Mucosa of rectum (tissue), 2 donors: ENCODE data around the gene TRAF3.
"Not testable (repeated sequence)": the region's sequence is repeated elsewhere in the genome, so short reads cannot be mapped to it uniquely, and the experiment has no call there.

Source experiments
- H3K27ac ChIP-seq, 2 donors: one replicate each; pipeline ENCODE4 v1.7.0; 2013; ENCODE audit warnings: inconsistent platforms in 2 of 2, low read depth in 2 of 2, low read length in 2 of 2
- H3K27me3 ChIP-seq, 2 donors: one replicate each; pipeline ENCODE4 v1.7.0; 2013; ENCODE audit warnings: low read length in 2 of 2; ENCODE audit not compliant: control insufficient read depth in 2 of 2, insufficient read depth in 2 of 2
- H3K36me3 ChIP-seq, 2 donors: one replicate each; pipeline ENCODE4 v1.7.0; 2013; ENCODE audit warnings: low read length in 2 of 2; ENCODE audit not compliant: control insufficient read depth in 2 of 2, insufficient read depth in 2 of 2
- H3K4me1 ChIP-seq, 2 donors: one replicate each; pipeline ENCODE4 v1.7.0; 2013; ENCODE audit warnings: low read length in 2 of 2, mild to moderate bottlenecking in 1 of 2; ENCODE audit not compliant: control insufficient read depth in 2 of 2, insufficient read depth in 2 of 2
- H3K4me3 ChIP-seq, 2 donors: one replicate each; pipeline ENCODE4 v1.7.0; 2013; ENCODE audit warnings: low read length in 2 of 2
- H3K9ac ChIP-seq, 2 donors: one replicate each; pipeline ENCODE4 v1.7.0; 2013; ENCODE audit warnings: low read length in 2 of 2, low read depth in 1 of 2, mild to moderate bottlenecking in 1 of 2
- H3K9me3 ChIP-seq, 2 donors: one replicate each; pipeline ENCODE4 v1.7.0; 2013; ENCODE audit warnings: low read length in 2 of 2; ENCODE audit not compliant: control insufficient read depth in 2 of 2
- donor health status: healthy.
- donor health status: Normal muscosa, but diverticular disease.

TRAF3 gene

DNA sequence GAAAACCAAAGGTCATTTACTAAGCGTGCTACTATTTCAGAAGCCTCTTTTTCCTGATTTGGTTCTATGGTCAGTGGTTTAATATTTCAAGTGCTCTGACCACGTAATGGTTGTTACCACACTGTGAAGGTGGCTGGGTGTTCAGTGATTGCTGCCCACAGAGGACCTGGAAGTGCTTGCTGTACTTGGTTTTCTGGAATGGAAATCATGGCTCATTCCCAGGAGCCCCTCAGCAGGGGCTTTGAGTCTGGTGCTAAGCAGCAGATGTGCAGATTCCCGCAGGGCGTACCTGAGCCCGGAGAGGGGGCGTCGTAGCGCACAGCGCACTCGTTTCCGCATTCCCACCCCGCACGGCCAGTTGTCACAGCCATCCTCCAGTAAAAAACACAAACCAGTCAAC lies 50.5 kb downstream of the TRAF3 start:
- H3K4me1 ChIP-seq, result no peaks in the 10 kb centered on the region
- H3K4me3 ChIP-seq, result peak overlapping the region; percentile 25 to 38

GRCh38 chr14:102828151-102828550 lies 50.9 kb downstream of the TRAF3 start:
- peak overlapping the region in 1 of 2 donors; percentile 20 for H3K9ac ChIP-seq
- peak overlapping the region in 1 of 2 donors; percentile 38 for H3K4me3 ChIP-seq
- H3K9me3 ChIP-seq, result no peaks in the 10 kb centered on the region
- no peaks in the 10 kb centered on the region for H3K27me3 ChIP-seq
- H3K27ac ChIP-seq, result no peak overlapping the region
- peaks cover 4 to 18% of the 10 kb centered on the region in 2 donors for H3K36me3 ChIP-seq
- H3K4me1 ChIP-seq, result no peaks in the 10 kb centered on the region

More for the DNA sequence above, 50.5 kb downstream of the TRAF3 start:
- Histone ChIP-seq H3K36me3 (peaks cover 4 to 18% of the 10 kb centered on the region in 2 donors), H3K27me3 (no peaks in the 10 kb centered on the region), H3K9me3 (no peaks in the 10 kb centered on the region), H3K27ac (no peak overlapping the region), H3K9ac (peak overlapping the region in 1 of 2 donors; percentile 20)

DNA sequence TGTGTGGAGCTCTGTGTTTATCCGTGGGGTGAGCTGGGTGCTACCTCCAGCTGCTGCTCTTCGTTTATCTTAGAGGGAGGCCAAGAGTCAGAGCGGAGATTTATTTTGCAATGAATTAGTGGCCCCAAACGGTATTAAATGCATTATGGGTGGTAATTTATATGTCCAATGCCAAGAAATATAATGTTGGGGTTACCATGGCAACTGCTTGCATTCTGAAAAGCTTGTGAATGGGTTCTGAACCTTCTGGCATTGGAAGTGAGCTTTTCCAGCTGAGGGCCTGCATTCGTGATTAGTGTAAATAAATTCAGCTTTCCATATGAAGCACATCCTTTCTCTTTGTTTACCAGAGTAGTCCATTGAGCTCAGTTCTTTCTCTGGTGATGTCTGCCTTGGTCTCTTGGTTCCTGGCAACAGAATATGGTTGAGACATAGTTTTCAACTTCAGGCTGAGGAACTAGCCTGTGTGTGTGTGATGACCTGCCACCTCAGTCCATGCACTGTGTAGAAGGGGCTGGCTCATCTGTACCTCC lies 51.8 kb downstream of the TRAF3 start:
- Histone ChIP-seq H3K4me1 (no peaks in the 10 kb centered on the region), H3K9me3 (no peaks in the 10 kb centered on the region), H3K27me3 (no peaks in the 10 kb centered on the region), H3K9ac (no peak overlapping the region), H3K27ac (no peak overlapping the region), H3K36me3 (peaks cover 4 to 18% of the 10 kb centered on the region in 2 donors), H3K4me3 (no peak overlapping the region)

DNA sequence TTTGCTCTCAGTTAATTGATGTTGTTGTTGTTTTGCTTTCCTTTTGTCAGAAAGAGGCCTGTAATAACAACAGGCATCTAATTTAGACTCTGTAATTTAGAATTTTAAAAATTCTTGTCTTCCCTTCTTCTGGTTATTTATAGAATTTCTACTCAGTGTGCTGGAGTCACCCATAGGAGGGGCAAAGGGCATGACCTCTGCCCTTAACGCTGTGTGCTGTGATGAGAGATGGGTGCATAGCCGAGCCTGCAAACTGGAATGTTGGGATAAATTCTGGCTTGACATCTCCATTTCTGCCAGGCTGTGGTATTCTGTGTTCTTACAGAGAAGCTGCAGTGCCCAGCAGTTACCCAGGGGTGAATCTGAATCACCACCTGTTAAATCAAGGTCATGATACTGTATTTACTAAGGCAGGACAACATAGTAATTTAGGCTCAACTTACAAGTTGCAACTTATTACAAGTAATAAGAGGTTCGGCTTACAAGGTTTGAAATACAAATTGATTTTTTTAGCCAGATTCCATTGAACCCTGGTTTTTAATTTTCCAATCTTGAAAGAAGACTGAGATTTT lies 53.3 kb downstream of the TRAF3 start:
- H3K9me3 ChIP-seq, result no peaks in the 10 kb centered on the region
- H3K27ac ChIP-seq, result no peak overlapping the region
- no peaks in the 10 kb centered on the region for H3K27me3 ChIP-seq
- peaks cover 4 to 19% of the 10 kb centered on the region in 2 donors for H3K36me3 ChIP-seq
- H3K9ac ChIP-seq, result no peak overlapping the region
- no peaks in the 10 kb centered on the region for H3K4me1 ChIP-seq
- H3K4me3 ChIP-seq, result no peak overlapping the region

DNA sequence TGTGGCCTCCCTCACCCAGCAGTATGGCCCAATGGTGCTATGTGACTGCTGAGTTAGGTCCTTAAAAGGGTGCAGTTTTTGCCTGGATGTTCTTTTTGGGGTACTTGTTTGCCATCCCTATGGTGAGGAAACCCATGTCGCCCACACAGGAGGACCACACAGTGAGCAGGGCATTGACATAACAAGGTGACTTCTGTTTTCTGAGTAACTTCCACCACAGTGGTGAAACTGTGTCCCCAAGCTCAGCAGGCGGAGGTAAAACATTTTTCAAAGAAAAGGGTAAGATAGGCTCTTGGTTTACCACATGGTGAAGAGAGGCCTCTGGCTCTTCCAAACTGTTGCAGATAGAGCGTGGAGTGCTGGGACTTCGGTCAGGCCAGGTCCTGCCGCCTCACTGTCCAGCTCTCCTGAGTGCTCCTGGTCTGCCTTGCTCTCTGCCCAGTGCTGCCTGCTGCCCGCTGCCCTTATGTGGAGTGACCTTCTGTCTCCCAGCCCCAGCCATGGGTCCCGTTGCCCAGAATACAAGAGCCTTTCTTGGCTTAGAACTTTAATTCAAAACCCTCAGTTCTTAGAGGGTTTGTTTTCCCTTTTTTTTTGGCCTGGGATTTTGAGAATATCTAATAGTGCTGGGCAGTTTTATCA lies 54.0 kb downstream of the TRAF3 start:
- Histone ChIP-seq H3K4me1 (no peaks in the 10 kb centered on the region), H3K27ac (no peak overlapping the region), H3K9ac (no peak overlapping the region), H3K27me3 (no peaks in the 10 kb centered on the region), H3K9me3 (no peaks in the 10 kb centered on the region), H3K4me3 (no peak overlapping the region), H3K36me3 (peaks cover 4 to 18% of the 10 kb centered on the region in 2 donors)

- no peaks in the 10 kb centered on the region for H3K4me1 ChIP-seq
- no peak overlapping the region for H3K4me3 ChIP-seq
- no peak overlapping the region for H3K9ac ChIP-seq
- H3K9me3 ChIP-seq, result no peaks in the 10 kb centered on the region
- no peaks in the 10 kb centered on the region for H3K27me3 ChIP-seq
- peaks cover 4 to 16% of the 10 kb centered on the region in 2 donors for H3K36me3 ChIP-seq
- no peak overlapping the region for H3K27ac ChIP-seq
Observed at GRCh38 chr14:102833341-102833740, 56.1 kb downstream of the TRAF3 start.

GRCh38 chr14:102833991-102834390 lies 56.7 kb downstream of the TRAF3 start:
- Histone ChIP-seq H3K4me1 (no peaks in the 10 kb centered on the region), H3K27me3 (no peaks in the 10 kb centered on the region), H3K4me3 (no peak overlapping the region), H3K9me3 (no peaks in the 10 kb centered on the region), H3K27ac (no peak overlapping the region), H3K36me3 (peaks cover 4 to 16% of the 10 kb centered on the region in 2 donors), H3K9ac (no peak overlapping the region)

DNA sequence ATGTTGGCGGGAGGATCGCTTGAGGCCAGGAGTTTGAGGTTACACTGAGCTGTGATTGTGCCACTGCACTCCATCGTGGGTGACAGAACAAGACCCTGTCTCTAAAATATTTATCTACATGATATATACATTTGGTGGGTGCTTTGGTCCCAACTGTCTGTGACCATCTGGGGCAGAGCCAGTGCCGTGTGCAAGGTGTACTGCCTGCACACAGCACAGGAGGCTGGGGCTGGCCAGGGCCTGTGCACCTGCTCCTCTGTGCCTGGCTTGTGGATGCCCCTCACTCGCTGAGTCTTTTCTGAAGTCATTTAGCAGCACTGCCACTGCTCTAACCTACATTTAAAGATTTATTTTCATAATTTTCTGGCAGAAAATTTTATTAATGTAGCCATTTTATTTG lies 58.7 kb downstream of the TRAF3 start:
- Histone ChIP-seq H3K36me3 (peaks cover 4 to 12% of the 10 kb centered on the region in 2 donors), H3K4me1 (no peaks in the 10 kb centered on the region), H3K27me3 (no peaks in the 10 kb centered on the region), H3K9ac (no peak overlapping the region), H3K27ac (no peak overlapping the region), H3K9me3 (no peaks in the 10 kb centered on the region), H3K4me3 (no peak overlapping the region)

- H3K4me1 ChIP-seq, H3K4me3 ChIP-seq: not testable (repeated sequence)
Observed at GRCh38 chr14:102837120-102837519, 59.9 kb downstream of the TRAF3 start.

GRCh38 chr14:102838501-102838900 lies 61.3 kb downstream of the TRAF3 start:
- H3K4me3 ChIP-seq, result no peak overlapping the region
- no peak overlapping the region for H3K27ac ChIP-seq
- H3K36me3 ChIP-seq, result peaks cover 0 to 8% of the 10 kb centered on the region in 2 donors
- no peaks in the 10 kb centered on the region for H3K27me3 ChIP-seq
- H3K9ac ChIP-seq, result no peak overlapping the region
- H3K4me1 ChIP-seq, result no peaks in the 10 kb centered on the region
- H3K9me3 ChIP-seq, result no peaks in the 10 kb centered on the region

More at GRCh38 chr14:102837120-102837519, 59.9 kb downstream of the TRAF3 start:
- not testable (repeated sequence) for H3K9ac ChIP-seq, H3K27me3 ChIP-seq, H3K27ac ChIP-seq, H3K9me3 ChIP-seq, H3K36me3 ChIP-seq
